Muscle layer of colon (tissue), 2 donors: ENCODE results near the gene HOXA13.
A peak's percentile ranks its signal among the peaks of the same experiment; 100 is the strongest.

Experiments
- H3K27ac ChIP-seq: one replicate; pipeline ENCODE4 v1.7.0; 2013; ENCODE audit warnings: low read depth, mild to moderate bottlenecking, low read length, moderate library complexity
- H3K27me3 ChIP-seq, 2 donors: one replicate each; pipeline ENCODE4 v1.7.0; 2013; ENCODE audit warnings: low read length in 2 of 2, mild to moderate bottlenecking in 2 of 2; ENCODE audit not compliant: insufficient read depth in 2 of 2, control insufficient read depth in 1 of 2
- H3K36me3 ChIP-seq: one replicate; pipeline ENCODE4 v1.7.0; 2013; ENCODE audit warnings: mild to moderate bottlenecking, low read length; ENCODE audit not compliant: insufficient read depth
- H3K4me1 ChIP-seq: one replicate; pipeline ENCODE4 v1.7.0; 2013; ENCODE audit warnings: mild to moderate bottlenecking, low read length; ENCODE audit not compliant: insufficient read depth
- H3K4me3 ChIP-seq, 2 donors: one replicate each; pipeline ENCODE4 v1.7.0; 2013; ENCODE audit warnings: low read length in 2 of 2, low read depth in 1 of 2, mild to moderate bottlenecking in 1 of 2, moderate library complexity in 1 of 2
- H3K9ac ChIP-seq: one replicate; pipeline ENCODE4 v1.7.0; 2013; ENCODE audit warnings: low read length
- H3K9me3 ChIP-seq: one replicate; pipeline ENCODE4 v1.7.0; 2013; ENCODE audit warnings: mild to moderate bottlenecking, low read length
- donor health status: abdominal sarcoma.
- donor health status: Adenocarcinoma of cecum.

Gene HOXA13

DNA sequence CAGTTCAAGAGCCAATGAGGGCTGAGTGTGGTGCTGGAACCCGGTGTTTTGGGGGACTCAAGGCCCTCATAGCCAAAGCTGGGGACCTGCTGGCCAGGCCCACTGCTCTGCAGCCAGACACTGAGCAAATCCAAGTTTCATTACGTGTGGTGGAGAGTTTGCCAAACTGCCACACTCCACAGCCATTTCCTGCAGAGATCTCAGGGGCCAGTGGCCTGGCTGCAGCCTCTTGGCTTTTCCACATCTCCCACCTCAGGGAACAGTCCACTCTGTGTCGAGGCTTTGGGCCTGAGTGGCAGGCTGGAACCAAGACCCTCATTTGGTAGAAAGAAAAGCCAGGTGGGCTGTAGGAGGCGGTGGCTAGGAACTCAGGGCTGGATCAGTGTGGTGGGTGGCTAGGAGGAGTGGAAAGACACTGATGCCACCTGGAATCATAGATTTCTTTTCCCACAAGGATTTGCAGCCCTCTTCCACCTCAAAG, 18.1 kb downstream of the HOXA13 start:
- no peaks in the 10 kb centered on the region for H3K27me3 ChIP-seq

DNA sequence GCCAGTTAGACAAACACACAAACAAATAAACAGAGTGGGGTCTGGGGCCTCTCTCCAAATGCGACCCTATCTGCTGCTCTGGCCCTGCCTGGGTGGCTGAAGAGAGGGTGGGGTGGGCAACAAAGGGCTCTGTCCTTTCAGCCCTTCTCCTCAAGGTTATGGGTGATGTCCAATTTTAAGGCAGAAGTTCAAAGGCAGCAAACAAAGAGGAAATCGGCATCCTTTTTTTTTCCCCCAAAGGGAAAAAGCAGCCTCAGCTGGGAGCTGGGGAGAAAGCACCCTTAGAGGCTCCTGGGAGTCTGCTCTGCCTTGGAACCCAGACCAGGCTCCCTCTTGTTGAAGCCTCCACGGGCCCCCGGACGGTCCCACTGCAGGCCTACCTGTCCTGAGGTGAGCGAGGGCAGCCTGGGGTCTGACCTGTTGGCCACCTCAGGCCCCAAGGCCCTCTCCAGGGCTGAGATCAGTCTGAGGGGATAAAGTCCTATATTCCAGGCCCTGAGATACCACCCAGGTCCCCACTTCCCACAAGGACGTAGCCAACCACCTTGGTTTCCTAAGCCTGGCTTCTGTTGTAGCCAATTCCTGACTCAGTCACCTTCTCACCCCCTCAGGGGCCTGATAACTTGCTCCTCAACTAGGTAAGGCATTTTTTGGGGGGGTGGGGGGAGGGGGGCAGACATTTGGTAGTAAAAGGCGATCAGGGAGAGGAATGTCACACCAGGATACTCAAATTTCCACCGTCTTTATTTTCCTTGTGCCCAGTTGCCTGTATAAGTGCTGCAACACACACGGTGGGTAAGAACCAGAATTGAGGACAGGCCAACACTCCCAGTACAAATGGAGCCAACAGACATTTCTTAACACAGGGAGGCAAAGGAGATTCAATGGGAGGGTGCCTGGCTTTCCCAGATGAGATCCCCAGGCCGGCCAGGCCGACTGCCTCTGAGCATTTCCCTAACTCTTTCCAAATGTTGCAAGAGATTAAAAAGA, 19.2 kb downstream of the HOXA13 start:
- Histone ChIP-seq H3K9me3 (no peaks in the 10 kb centered on the region), H3K4me1 (peaks cover 32% of the 10 kb centered on the region), H3K27me3 (no peaks in the 10 kb centered on the region), H3K27ac (peak overlapping the region; percentile 93), H3K36me3 (peaks cover 8% of the 10 kb centered on the region), H3K4me3 (peak overlapping the region; percentile 1 to 74), H3K9ac (peak overlapping the region; percentile 59)

More for the DNA sequence above, 18.1 kb downstream of the HOXA13 start:
- Histone ChIP-seq H3K9ac (peak overlapping the region; percentile 85), H3K9me3 (no peaks in the 10 kb centered on the region), H3K4me3 (peak overlapping the region; percentile 12 to 81), H3K36me3 (peaks cover 8% of the 10 kb centered on the region), H3K27ac (peak overlapping the region; percentile 96), H3K4me1 (peaks cover 33% of the 10 kb centered on the region)

GRCh38 chr7:27179503-27180430, 20.1 kb downstream of the HOXA13 start:
- peak overlapping the region; percentile 93 for H3K27ac ChIP-seq
- H3K9me3 ChIP-seq, result no peaks in the 10 kb centered on the region
- peak overlapping the region; percentile 59 for H3K9ac ChIP-seq
- H3K36me3 ChIP-seq, result peaks cover 8% of the 10 kb centered on the region
- H3K4me1 ChIP-seq, result peaks cover 39% of the 10 kb centered on the region
- H3K4me3 ChIP-seq, result peak overlapping the region; percentile 48 to 74
- no peaks in the 10 kb centered on the region for H3K27me3 ChIP-seq

- Histone ChIP-seq H3K36me3 (peaks cover 8% of the 10 kb centered on the region), H3K27me3 (peaks cover 0 to 5% of the 10 kb centered on the region in 2 donors), H3K9me3 (no peaks in the 10 kb centered on the region), H3K27ac (peak overlapping the region; percentile 93), H3K4me3 (peak overlapping the region; percentile 48 to 74), H3K4me1 (peaks cover 41% of the 10 kb centered on the region), H3K9ac (peak overlapping the region; percentile 59)
Measured at GRCh38 chr7:27179030-27179429, 20.9 kb downstream of the HOXA13 start.

DNA sequence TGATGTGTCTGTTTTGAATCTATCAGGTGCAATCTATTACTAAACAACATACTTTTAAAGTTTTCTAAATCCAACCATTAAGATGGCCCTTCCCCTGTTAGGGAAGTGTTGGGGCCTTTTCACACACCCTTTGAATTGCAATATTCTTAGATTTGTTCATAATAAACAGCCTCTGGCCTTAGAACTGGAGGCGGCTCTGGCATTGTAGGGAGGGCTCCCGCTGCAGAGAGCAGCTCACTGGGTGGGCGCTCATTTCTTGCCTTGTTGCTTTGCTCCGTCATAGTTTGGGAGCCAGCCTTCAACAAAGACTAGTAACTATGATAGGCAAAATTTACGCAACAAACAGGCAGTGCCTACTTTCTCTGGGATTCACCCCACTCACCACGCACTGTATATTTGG, 21.5 kb downstream of the HOXA13 start:
- Histone ChIP-seq H3K27ac (peak overlapping the region; percentile 93), H3K4me3 (peak overlapping the region; percentile 48 to 74), H3K9me3 (no peaks in the 10 kb centered on the region), H3K27me3 (peaks cover 0 to 5% of the 10 kb centered on the region in 2 donors), H3K9ac (peak overlapping the region; percentile 59), H3K4me1 (peaks cover 41% of the 10 kb centered on the region), H3K36me3 (peaks cover 8% of the 10 kb centered on the region)

DNA sequence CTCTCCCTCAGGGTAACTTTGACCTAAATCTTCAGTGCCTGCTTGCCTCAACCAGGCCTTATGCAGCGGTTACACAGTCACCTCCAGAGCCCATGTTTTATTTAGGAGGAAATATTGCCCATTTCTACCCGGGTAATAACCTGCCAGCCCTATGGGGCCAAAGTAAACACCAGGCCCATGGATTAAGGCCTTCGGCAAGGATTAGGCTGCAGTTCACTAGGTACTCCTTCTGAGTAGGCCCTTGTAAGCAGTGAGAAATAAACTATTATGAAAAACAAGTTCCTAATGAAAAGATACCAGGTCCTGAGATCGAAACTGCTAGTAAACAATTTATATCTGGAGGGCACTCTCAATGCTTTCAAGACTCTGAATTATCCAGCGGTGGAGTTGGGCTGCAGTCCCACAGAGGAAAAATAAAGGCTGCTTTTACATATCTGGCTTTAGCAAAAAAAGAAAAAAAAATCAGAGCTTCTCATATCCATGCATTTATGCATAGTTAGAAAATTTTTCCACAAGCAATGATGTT, 22.0 kb downstream of the HOXA13 start:
- Histone ChIP-seq H3K27ac (peak overlapping the region; percentile 93), H3K9ac (peak overlapping the region; percentile 59), H3K36me3 (peaks cover 8% of the 10 kb centered on the region), H3K9me3 (no peaks in the 10 kb centered on the region), H3K4me1 (peaks cover 38% of the 10 kb centered on the region), H3K27me3 (peaks cover 0 to 5% of the 10 kb centered on the region in 2 donors), H3K4me3 (peak overlapping the region; percentile 48 to 74)

DNA sequence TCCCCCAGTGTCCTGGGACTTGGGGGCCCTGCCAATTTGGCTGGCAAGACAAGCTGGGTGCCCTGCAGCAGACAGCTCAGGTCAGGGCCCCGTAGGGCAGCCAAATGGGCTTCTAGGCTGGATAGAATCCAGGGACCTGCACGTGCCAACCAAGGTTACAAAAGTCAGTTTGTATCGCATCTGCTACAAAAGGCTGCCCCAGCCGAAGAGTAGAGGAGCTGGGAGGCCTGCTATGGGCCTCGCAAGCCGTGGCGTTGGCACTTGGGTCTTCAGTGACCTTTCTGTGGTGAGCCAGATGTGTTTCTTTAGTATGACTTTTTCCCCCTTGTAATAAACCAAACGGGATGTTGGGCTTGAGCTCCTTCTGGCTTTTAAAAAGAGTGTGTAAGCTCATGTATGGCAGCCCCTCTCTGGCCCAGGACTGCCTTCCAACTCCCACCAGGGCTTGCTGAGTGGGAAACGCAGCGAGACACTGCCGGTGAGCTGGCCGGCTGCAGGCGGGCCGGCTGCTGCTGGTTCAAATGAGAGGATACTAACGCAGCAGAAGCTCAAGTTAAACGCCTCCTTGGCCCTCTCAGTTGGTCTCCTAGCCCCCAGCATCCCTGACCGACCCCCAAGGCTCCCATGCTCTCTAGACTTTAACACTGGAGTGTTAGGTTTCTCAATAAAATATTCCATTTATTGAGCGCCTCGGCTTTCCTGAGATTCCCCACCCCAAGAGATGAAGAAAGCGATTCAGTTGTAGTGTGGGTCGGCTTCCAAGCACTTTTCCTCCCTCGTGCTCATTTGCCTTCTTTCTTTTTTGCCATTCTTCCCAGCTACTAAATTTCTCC, 22.7 kb downstream of the HOXA13 start:
- Histone ChIP-seq H3K9ac (peak overlapping the region; percentile 59), H3K9me3 (no peaks in the 10 kb centered on the region), H3K4me1 (peaks cover 31% of the 10 kb centered on the region), H3K36me3 (peaks cover 5% of the 10 kb centered on the region), H3K27me3 (peaks cover 0 to 5% of the 10 kb centered on the region in 2 donors), H3K4me3 (peak overlapping the region; percentile 48 to 74), H3K27ac (peak overlapping the region; percentile 93)

DNA sequence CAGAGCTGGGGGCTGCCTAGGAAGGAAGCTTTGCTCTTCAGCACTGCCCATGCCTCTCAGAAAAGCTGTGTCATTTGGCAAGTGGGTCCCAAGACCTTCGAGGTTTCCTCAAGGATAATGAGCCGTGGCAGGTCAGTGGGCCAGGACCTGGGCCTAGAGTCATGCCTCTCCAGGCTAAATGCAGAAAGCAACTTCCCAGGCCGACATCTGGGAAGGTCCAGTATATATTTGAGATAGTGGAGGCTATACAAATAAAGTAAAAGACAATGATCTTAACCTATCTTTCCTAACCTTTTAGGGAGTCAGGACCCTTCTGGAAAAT, 23.4 kb downstream of the HOXA13 start:
- Histone ChIP-seq H3K27ac (peak overlapping the region; percentile 93), H3K9me3 (no peaks in the 10 kb centered on the region), H3K27me3 (peaks cover 0 to 5% of the 10 kb centered on the region in 2 donors), H3K4me3 (peak overlapping the region; percentile 67 to 74), H3K4me1 (peaks cover 26% of the 10 kb centered on the region), H3K36me3 (peaks cover 4% of the 10 kb centered on the region), H3K9ac (peak overlapping the region; percentile 59)

- peak overlapping the region; percentile 93 for H3K27ac ChIP-seq
- H3K9me3 ChIP-seq, result no peaks in the 10 kb centered on the region
- peaks cover 0 to 5% of the 10 kb centered on the region in 2 donors for H3K27me3 ChIP-seq
- H3K4me1 ChIP-seq, result peaks cover 21% of the 10 kb centered on the region
- H3K9ac ChIP-seq, result peak overlapping the region; percentile 59
- H3K4me3 ChIP-seq, result peak overlapping the region; percentile 67 to 74
- H3K36me3 ChIP-seq, result peaks cover 7% of the 10 kb centered on the region
Measured at GRCh38 chr7:27175626-27176523, 24.0 kb downstream of the HOXA13 start.
